ENCODE results near the gene CCDC192.
A peak's percentile ranks its signal among the peaks of the same experiment; 100 is the strongest.

CCDC192 gene

DNA sequence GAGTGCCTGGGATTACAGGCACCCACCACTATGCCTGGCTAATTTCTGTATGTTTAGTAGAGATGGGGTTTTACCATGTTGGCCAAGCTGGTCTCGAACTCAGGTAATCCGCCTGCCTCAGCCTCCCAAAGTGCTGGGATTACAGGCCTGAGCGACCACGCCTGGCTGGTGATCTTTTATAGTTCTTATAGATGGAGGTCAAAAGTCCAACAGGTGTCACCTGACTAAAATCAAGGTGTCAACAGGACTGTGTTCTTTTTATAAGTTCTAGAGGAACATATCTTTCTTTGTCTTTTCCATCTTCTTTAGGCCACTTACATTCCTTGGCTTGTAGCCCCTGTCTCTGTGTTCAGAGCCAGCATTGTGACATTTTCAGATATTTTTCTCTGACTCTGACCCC, 224.9 kb downstream of the CCDC192 start:
- no peak for FAIRE-seq

DNA sequence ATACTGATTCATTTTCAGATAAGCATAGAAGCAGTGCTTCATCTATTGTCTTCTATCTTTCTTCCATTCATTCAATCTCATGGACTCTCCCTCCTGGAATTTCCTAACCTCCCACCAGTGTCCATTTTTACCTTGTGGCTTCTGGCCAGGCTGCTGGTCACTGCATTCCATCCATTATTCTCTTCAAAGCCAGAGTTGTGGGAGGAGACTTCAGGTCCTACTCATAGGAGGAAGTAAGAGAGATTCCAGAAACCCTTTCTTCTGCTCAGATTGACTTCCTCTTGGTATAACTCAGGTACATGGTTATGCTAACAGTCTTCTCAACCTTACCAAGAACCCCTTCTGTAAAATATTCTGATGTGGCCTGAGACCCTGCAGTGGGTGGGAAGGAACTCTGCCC, 227.1 kb downstream of the CCDC192 start:
- no peak for FAIRE-seq

DNA sequence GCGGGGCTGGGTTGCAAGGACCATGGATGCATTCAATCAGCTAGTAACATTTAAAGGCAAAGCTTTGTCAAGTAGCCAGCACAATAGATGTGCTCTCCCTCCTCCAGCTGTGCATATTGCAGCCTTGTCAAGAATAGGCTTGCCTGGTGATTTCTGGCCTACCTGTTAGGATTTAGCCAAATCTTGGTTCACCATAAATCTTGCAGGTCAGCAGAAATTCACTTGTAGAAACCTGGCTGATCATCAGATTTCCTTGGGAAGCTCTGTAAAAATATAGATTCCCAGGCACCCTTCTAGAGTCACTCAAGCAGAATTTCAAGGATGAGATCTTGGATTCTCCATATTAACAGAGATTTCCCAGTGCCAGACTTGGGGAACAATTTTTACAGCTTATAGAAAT, 228.2 kb downstream of the CCDC192 start:
- no peak for FAIRE-seq

DNA sequence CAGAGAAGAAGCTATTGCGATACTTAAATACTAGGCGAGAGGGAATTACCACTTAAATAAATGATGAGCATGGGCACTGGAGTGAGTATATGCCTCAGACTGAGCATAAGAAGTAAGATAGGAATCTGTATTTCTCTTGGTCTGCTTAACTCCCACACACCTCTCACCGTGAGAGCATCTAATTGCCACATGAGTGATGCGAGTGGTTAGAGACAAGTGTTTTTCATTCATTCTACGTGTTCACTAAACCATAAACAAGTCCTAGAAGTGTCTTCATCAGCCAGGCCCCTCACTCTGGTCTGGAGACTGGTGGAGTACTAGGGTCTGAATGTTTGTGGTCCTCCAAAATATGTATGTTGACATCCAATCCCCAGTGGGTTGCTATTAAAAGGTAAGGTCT, 230.2 kb downstream of the CCDC192 start:
- FAIRE-seq: no peak

DNA sequence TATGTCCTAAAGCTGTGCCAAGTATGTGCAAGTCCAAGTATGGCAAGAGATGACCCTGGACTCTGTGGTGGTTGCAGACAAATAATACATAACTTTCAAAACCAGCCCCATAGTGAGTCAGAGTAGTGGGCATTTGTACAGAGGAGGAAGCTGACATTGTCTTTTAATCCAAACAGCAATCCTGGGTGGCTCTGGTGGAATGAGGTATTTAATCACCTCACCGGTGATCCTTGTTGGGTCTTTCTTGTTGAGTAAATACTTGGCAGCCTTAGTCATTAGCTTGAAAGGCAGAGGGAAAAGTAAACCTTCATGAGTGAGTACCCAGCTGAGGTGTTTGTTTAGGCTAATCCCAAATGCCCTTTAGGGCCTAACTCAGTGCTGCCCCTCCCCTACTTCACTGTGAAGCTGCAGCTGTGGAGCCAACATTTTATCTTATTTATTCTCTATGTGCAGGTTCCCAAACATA, 231.6 kb downstream of the CCDC192 start:
- no peak for FAIRE-seq

DNA sequence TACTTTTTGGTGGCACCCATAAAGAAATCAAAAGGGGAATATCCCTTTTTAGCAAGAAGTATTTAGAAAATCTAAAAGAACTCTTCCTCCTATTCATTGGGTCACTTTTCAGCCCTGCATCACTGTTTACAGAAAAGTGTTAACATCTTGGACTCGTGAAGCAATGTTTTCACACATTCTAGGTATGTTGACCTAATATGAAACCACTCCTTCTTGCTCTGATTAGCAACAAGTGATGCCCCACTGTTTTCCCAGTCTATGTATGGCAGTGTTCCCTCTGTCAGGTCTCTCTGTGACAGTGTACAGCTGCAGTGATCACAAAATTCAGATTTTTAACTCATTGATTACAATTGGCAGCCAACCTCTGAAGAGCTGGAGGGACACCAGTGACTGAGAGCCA, 232.2 kb downstream of the CCDC192 start:
- FAIRE-seq: no peak

DNA sequence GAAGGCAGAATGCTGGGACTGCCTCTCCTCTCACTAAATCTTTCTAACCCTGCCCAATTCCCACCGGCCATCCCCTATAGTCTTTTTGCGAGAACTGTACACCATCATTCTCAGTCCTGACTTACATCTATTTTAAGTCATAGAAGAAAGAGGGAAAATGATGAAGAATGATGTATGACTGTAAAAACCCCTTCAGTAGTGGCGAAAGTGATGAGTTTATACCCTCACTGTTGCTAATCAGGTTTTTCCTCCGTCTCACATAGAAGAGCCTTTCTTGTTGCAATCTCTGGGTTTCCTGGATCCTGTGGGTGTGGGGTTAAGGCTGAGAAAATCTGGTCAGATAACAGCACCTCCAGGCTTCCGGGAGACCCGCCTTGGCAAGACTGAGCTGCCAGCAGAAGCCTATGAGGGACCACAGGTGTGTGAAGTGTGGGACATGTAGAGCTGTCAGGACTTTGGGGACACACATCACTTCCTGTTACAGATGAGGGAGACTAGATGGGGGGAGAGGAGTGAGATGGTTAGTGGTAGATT, 233.3 kb downstream of the CCDC192 start:
- FAIRE-seq: no peak

DNA sequence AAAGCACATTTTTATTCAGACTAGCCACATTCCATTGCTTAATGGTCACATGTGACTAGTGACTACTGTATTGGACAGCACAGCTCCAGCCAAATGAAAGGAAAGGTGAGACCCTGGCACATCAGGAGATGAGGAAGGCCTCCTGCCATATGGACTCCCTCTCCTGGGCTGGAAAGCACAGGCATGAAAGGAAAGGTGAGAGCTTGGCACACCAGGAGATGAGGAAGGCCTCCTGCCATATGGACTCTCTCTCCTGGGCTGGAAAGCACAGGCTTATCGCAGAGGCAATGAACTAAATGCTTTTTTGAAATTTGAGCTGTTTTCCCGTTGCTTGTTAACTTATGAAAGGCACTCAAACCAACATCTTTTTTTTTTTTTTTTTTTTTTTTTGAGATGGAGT, 235.6 kb downstream of the CCDC192 start:
- FAIRE-seq: no peak

DNA sequence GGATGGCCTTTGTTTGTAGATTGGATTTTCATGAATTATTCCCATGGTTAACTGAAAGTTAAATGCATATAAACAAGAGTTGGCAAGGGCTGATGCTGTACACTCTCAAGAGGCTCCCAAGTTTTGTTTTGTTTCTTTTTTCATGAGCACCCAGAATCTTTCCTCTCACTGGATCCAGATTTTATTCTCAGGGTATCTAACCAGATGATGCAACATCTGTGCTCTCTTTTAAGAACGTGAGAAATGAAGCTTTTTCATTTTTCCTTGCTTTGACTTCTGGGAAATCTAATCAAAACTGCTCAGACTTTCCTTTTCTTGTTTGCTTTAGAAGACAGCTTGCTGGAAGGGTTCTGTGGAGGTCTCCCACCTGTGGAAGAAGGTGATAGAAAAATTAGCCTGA, 237.7 kb downstream of the CCDC192 start:
- FAIRE-seq: no peak

DNA sequence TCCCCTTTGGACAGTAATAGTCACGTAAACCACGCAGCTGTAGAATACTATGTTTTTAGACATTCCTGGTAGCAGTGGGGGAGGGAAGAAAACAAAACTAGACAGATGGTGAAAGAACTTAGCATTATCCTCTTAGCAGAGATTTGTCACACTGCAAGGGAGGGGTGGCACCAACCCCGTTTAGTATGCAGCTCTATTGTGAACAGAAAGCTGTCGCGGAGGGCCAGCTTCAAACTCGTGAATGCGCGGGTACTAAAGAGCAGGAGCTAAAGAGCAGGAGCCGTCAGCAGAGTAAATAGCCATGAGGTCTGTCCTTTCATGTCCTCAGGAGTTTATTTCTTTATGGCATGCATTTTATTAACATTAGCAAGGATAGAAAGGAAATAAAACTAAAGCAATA, 238.5 kb downstream of the CCDC192 start:
- no peak for FAIRE-seq

DNA sequence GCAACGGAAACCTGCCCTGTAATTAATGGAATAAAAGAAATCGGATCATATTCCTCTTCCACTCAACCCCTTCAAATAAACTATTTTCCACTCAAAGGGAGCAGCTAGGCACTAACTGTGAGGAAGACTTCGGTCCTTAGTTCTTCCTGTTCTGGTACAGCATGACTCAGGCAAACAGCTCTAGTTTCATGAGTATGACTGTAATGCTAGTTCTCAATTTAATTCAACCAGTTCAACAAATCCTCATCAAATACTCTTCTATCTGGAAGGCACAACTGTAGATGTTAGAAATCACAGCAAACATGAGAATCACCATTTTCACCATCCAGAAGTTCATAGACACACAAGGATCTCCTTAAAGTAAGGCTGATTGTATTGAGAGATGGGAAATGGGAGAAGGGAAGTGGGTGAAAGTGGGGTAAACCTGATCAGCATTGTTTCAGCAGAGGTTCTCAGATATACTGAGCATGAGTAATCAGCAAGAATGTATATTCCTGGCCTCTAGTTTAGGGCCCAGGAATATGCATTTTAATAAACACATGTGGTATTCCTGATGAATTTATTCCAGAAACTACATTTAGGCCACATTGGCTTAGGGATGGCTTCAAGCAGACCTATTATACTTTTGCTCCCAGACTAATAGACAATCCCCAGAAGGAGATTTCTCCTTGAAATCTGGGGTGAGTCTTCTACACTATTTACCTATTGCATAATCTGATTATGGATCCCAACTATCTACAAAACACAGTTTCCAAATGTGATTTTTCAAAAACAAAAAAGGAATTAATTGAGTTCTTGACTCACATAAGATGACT, 239.3 kb downstream of the CCDC192 start:
- no peak for FAIRE-seq

DNA sequence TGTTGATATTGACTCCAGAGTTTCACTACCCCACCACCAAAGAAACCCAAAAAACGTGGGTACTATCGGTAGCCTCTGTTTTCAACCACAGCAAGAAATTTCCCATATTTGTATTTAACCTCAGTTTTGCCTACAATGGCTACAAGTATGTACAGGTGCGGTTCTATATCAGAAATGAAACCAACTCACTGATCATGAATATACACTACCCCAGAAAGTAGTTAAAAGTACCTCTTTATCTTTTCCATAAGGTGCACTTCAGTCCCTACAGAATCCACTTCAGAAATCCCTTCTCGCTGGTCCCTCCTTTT, 239.8 kb downstream of the CCDC192 start:
- no peak for FAIRE-seq

DNA sequence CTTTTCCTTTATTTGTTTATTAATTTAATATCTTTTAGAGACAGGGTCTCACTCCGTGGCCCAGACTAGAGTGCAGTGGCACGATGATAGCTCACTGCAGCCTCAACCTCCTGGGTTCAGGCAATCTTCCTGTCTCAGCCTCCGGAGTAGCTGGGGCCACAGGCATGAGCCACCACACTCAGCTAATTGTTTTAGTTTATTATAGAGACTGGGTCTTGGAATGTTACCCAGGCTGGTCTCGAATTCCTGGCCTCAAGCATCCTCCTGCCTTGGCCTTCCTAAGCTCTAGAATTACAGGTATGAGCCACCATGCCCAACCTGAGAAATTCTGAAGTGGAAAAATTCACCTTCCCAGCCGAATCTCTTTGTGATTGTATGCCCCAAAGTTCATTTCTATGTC, 240.9 kb downstream of the CCDC192 start:
- no peak for FAIRE-seq

DNA sequence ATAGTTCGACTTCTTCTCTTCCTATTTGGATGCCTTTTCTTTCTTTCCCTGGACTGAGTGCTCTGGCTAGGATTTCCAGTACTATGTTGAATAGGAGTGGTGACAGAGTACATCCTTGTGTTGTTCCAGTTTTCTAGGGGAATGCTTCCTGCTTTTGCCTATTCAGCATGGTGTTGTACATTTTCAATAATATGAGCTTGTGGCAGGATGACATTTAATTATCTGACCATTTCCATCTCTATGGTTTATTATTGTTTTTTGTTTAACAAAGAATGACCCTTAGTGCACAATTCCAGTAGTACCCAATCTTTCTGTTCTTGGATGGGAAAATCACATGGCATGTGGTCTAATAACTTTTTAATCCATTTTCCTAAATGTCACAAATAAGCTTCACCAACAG, 244.8 kb downstream of the CCDC192 start:
- FAIRE-seq: no peak

DNA sequence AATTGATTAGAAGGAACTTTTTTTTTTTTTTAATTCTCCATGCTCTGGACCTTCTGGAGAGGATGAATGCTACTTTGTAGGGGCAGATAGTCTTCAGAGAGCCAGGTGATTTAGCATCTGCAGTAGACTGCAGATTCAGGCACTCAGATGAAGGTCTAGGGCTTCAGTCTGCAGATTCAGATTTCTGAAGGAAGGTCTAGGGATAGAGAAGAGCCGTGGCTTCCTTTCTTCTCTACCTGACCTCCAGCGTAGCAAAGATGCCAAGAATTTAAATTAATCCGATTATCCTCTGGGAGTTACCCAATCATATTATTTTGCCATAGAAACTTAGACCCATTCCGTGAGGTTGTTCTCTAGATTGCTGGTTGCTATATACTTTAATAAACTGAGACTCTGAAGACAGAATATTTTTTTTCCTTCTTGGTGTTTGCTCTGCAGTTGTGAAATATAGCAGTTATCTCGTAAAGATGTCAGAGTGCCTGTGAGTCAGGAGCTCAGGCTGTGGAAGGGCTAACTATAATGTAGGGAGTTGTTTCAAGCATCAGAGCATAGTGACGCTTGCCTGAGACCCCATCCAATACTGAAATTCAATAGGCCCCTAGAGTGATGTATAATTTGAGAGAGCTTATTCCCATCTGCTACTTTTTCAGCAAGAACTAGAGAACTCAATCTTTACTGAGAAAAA, 247.7 kb downstream of the CCDC192 start:
- FAIRE-seq: no peak

DNA sequence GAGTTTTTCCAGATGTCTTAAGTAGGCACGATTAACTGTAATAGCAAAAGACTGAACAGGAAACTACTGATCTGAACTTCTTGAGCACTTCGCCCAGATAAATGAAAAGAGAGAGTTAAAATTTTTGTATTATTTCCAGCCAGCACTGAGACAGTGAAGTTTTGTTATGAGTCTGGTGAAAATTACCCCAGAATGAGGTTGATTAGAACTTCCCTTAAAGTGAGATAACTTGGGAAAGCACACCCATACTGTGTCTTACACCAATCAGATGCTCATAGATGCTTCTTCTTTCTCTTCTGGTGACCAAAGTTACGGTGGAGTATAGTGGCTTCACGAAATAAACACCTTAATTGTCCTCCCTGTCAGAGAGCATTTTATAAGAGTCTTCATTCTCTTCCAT, 248.6 kb downstream of the CCDC192 start:
- no peak for FAIRE-seq

DNA sequence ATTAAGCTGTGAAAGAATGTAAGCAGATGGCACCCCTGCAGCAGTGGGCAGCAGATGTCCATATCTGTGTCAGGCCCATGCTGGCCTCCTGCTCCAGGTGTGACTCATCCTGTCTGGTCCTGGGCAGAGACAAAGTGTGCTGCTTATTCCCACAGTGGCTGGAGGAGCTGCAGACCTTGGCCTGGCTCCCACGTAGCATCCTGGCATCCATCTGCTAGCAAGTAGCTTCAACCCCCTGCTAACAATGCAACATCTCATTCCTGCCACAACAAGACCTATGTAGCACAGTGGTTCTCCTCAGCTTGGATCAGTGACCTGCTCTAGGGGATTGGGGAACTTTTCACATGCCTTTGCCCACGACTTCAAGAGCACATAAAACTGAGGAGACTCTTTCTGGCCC, 254.0 kb downstream of the CCDC192 start:
- FAIRE-seq: no peak

DNA sequence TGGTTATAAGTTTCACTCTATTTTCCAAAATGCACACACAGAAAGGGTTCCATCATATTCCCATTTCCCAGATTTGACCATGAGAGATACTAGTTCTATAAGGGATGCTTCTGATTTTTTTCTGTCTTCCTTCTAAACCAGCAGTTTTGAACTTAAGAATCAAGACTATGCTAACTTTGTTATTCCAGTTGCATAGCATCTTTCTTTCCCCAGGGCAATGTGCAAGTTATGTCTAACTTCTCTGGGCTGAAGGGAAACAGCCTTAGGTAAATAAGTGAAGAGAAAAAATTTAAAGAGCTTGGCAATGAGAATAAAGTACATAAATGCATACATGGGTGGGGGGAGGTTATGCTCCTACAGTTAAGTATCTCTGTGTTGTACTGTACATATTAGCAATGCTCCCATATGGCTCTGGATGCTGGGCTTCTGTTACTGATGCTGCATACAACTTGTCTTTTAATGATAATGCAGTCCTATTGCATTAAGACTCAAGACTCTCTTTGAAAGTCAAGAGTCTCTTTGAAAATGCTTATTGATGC, 254.6 kb downstream of the CCDC192 start:
- no peak for FAIRE-seq

DNA sequence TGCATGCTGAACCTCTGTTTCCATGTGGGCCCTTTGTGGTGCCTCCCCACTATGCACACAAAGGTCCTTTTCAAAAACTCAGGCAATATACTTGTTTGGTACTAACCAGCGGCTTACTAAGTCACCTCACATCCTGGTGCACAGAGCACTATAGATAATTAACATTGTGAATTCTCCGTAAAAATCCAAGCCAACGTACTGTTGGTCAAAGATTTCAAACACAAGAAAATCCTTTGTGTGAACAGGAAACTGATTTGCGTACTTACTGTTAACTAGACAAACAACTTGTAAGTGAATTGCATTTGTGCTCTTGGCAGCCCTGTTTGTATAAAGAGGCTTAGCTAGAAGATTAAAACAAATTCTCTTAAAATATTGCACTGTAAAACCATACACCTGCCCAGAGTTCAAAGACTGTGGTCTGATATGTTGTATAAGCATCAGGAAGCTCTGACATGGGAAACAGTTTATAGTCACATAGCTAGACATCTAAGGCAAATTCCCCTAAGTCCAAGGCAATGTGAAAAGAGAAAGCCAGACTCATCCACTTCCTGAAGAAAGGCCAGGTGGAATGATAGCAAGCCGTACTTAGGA, 255.3 kb downstream of the CCDC192 start:
- FAIRE-seq: no peak

DNA sequence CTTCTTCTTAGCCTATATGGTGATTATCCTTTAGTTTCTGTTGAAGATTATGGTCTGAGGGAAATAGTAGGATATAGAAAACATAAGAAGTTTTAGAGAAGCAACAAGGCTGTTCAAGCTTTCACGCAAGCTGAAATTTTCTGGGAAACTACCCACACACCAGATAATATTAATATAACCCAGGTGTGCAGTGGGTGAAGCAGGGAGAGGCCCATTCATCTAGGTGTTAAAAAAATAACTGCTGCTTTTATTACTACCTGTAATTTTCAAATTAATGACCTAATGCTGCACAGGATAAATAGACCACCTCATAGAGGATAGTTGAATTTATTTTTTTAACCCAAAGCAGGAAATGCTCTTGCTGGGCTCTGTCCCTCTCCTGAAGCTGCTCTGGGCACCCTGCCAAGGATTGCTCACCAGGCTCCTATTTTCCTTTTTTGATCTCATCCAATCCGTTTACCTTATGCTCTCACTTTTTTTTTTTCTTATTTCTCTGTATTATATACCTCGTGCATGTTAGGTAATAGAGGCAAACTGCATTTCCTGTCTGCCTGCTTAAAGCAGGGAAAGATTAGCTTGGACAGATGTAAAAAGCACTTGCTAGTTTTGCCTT, 256.1 kb downstream of the CCDC192 start:
- peak; percentile 74 for FAIRE-seq

DNA sequence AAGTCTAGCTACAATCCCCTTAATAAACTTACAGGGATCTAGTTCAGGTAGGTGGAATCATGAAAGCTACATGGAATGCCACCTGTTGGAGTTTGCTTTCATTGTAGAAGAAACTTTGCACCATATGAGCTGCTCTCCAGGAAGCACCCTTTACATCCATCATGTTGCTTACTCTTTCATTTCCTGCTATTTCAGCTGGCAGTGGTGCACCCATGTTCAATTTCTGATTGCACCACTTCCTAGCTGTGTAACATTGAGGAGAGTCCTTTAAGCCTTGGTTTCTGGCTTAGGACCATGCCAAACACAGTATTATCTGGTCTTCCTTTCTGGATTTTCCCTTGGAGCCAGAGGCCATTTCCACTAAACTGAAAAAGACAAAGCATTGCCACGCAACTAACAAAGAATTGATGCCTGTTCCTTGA, 257.1 kb downstream of the CCDC192 start:
- FAIRE-seq: no peak

DNA sequence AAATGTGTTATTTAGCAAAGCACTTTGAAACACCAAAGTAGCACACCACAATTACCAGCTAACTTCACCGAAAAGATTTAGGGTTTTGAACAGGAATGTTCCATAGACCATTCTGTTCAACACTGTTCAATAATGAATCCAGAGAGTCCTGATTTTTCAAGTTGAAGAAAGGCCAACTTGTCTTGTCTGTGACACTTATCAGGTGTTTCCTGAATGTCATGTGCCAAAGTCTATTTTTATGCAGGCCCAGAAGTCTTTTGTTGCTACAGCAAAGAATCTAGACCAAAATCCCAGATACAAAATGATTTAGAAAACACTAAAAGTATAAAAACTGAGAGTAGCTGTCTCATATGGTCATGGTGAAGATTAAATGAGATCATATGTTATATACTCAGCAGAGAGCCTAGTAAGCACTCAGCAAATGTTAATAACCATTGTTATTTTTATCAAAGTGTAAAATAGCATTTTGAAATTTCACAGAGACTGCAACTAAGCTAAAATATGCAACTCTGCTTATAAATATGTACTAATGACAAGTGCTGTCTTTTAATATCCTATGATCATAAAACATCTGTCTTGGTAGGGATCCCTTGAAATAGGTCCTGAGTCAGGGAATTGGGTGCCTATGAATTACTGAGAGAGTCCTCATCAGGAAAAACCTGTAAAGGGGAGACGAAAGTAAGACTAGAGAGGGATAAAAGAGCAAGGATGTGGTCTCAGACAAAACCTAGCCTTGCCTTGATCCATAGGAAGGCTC, 258.0 kb downstream of the CCDC192 start:
- no peak for FAIRE-seq

DNA sequence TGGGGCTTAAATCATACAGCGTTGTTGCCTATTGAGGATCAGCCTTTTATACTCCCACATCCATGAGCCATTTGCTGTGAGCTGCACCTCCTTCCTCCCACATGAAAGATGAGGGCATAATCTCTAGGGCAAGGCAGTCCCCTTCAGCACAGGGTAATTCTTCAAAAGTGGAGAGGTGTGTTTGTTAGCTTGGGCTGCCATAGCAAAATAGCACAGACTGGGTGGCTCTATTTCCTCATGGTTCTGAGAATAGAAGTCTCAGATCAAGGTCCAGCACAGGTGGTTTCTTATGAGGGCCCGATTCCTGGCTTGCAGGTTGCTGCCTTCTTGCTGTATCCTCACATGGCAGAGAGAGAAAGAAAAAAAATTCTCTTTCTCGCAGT, 258.6 kb downstream of the CCDC192 start:
- FAIRE-seq: no peak
